ENCODE data around the gene MYH16.
"Not testable (repeated sequence)": the region's sequence is repeated elsewhere in the genome, so short reads cannot be mapped to it uniquely, and the experiment has no call there.

The MYH16 gene

GRCh38 chr7:99308461-99309074 lies 35.9 kb downstream of the MYH16 start:
- no peak for DNase-seq

GRCh38 chr7:99309111-99309510 lies 36.5 kb downstream of the MYH16 start:
- DNase-seq = no peak

- no peak for DNase-seq
Observed at GRCh38 chr7:99310004-99310403, 37.4 kb downstream of the MYH16 start.

- DNase-seq = no peak
Observed at GRCh38 chr7:99311702-99312101, 39.1 kb downstream of the MYH16 start.

- peak; percentile 81 for DNase-seq
Observed at GRCh38 chr7:99312316-99313203, 39.9 kb downstream of the MYH16 start.

GRCh38 chr7:99313204-99313573 lies 40.5 kb downstream of the MYH16 start:
- no peak for DNase-seq

- no peak for DNase-seq
Observed at GRCh38 chr7:99314504-99314903, 41.9 kb downstream of the MYH16 start.

GRCh38 chr7:99320371-99320770 lies 47.7 kb downstream of the MYH16 start:
- DNase-seq = no peak

- DNase-seq = not testable (repeated sequence)
Observed at GRCh38 chr7:99322659-99323058, 50.0 kb downstream of the MYH16 start.

GRCh38 chr7:99324559-99324958 lies 51.9 kb downstream of the MYH16 start:
- DNase-seq = no peak

- no peak for DNase-seq
Observed at GRCh38 chr7:99325001-99325493, 52.4 kb downstream of the MYH16 start.

GRCh38 chr7:99325592-99326407 lies 53.2 kb downstream of the MYH16 start, which contains the start of gene ARPC1A:
ARPC1A (plus strand) TSS chr7:99325898; CDS start chr7:99333354, 7,456 bp downstream.
- peak; percentile 96 for DNase-seq

- no peak for DNase-seq
Observed at GRCh38 chr7:99326408-99326782, 53.8 kb downstream of the MYH16 start.

- peak; percentile 80 for DNase-seq
Observed at GRCh38 chr7:99330314-99330961, 57.8 kb downstream of the MYH16 start.

GRCh38 chr7:99331002-99331401 lies 58.4 kb downstream of the MYH16 start:
- no peak for DNase-seq

GRCh38 chr7:99339595-99339994 lies 67.0 kb downstream of the MYH16 start:
- no peak for DNase-seq

GRCh38 chr7:99340659-99341058 lies 68.0 kb downstream of the MYH16 start:
- no peak for DNase-seq

- DNase-seq = no peak
Observed at GRCh38 chr7:99344061-99344647, 71.5 kb downstream of the MYH16 start.

- DNase-seq = not testable (repeated sequence)
Observed at GRCh38 chr7:99350641-99351040, 78.0 kb downstream of the MYH16 start.

GRCh38 chr7:99352247-99352646 lies 79.6 kb downstream of the MYH16 start:
- no peak for DNase-seq

GRCh38 chr7:99355098-99355497 lies 82.5 kb downstream of the MYH16 start:
- DNase-seq = no peak
